Sigmoid colon (tissue), 7 donors: ENCODE results near the gene METTL13. TPM values are rescaled to one million over a fixed set of nuclear protein-coding genes. Genes with fewer than 3 reads are reported as not detected.

ENCODE experiments used
- DNase-seq: peaks from one replicate; pipeline ENCODE4 v3.0.0-alpha.2; 2019
- H3K27ac ChIP-seq, 4 donors: fragments of 200-600 bp; sonication (generic); one replicate each; pipeline ENCODE4 v1.5.1; 2016 to 2019; ENCODE audit warnings: mild to moderate bottlenecking in 1 of 4
- H3K27me3 ChIP-seq, 3 donors: fragments of 200-600 bp; sonication (generic); one replicate each; pipeline ENCODE4 v1.5.1; 2019; ENCODE audit warnings: mild to moderate bottlenecking in 1 of 3
- H3K36me3 ChIP-seq, 4 donors: fragments of 200-600 bp; sonication (generic); one replicate each; pipeline ENCODE4 v1.5.1; 2016 to 2019
- H3K4me1 ChIP-seq, 4 donors: fragments of 200-600 bp; sonication (generic); one replicate each; pipeline ENCODE4 v1.5.1; 2017 to 2019
- H3K4me3 ChIP-seq, 4 donors: fragments of 200-600 bp; sonication (generic); one replicate each; pipeline ENCODE4 v1.5.1; 2017 to 2019; ENCODE audit warnings: mild to moderate bottlenecking in 2 of 4, moderate library complexity in 1 of 4
- H3K9me3 ChIP-seq, 4 donors: fragments of 200-600 bp in 3 of 4; sonication (generic) in 3 of 4; one replicate each; pipeline versions ENCODE4 v1.5.1 to v1.6.1; 2013 to 2019
- EP300 ChIP-seq, 4 donors: sonication (generic); formaldehyde crosslinking; IDR thresholded peaks; one replicate each; pipeline ENCODE4 v1.6.1; 2017; ENCODE audit warnings: antibody characterized with exemption in 4 of 4
- POLR2A ChIP-seq, 2 donors: fragments of 450-650 bp; IDR thresholded peaks; one replicate each; pipeline ENCODE4 v1.6.1; 2016; ENCODE audit warnings: antibody characterized with exemption in 2 of 2, mild to moderate bottlenecking in 2 of 2, moderate library complexity in 2 of 2
- POLR2AphosphoS5 ChIP-seq, 4 donors: sonication (generic); formaldehyde crosslinking; IDR thresholded peaks; one replicate each; pipeline ENCODE4 v1.6.1; 2017; ENCODE audit warnings: antibody characterized with exemption in 4 of 4
- WGBS, 2 donors: extraction: QIAGEN DNeasy Blood & Tissue Kit; methylation state at CpG; one replicate each; pipeline ENCODE4 v1.1.7; 2013; 5-methylcytosine and 5-hydroxymethylcytosine counted together
- intact Hi-C: fragments of 100-400 bp; cut with DNase I; formaldehyde crosslinking; loops from one replicate; pipeline ENCODE4 v1.15.1; 2023
- polyA plus RNA-seq, 3 donors: library from polyadenylated mRNA; stranded (reverse); fragments of 200-250 nt; gene quantifications; one replicate each; pipeline ENCODE4 v1.2.3, GENCODE V29; 2013
- total RNA-seq, 4 donors: library from RNA; depleted of rRNA; stranded (reverse); fragments of >200 nt; gene quantifications; one replicate each; pipeline ENCODE4 v1.1.0, GENCODE V29; 2016
- TF ChIP-seq, protein P1 (sequence below), 4 experiments: fragments of 450-650 bp in 3 of 4; fragments of 200-600 bp in 1 of 4; IDR thresholded peaks; one replicate each; pipeline ENCODE4 v1.5.1; 2016 to 2019; ENCODE audit warnings: antibody characterized with exemption in 4 of 4, mild to moderate bottlenecking in 3 of 4, moderate library complexity in 2 of 4
- donor health status: healthy with polysubstance abuse.
- donor health status: Bipolar disorder and iron deficiency.
- donor health status: healthy.

The METTL13 gene
- total and polyA plus RNA-seq, 7 donors = 8.4 to 29.3 (median 16.1) TPM

DNA sequence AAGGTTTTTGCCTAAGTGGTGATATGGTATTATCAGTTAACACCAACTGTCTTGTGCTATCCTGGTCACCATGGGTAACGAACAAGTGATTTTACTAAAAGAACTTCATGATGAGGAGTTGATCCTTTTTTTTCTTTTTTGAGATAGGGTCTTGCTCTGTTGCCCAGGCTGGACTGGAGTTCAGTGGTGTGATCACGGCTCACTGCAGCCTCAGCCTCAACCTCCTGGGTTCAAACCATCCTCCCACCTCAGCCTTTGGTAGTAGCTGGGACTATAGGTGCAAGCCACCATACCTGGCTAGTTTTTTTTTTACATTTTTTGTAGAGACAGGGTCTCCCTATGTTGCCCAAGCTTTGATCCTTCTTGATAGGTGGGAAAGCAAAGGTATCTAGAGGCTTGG, 5.1 kb downstream of the METTL13 start:
- DNase-seq = no peak
- H3K4me1 ChIP-seq = peaks cover 0 to 41% (median 28%) of the 10 kb centered on the region in 4 donors
- no peak overlapping the region for H3K4me3 ChIP-seq
- WGBS, 2 donors = 92 to 98% methylated on average over 2 of the region's 2 CpGs
- H3K27ac ChIP-seq = no peak overlapping the region
- H3K9me3 ChIP-seq = no peaks in the 10 kb centered on the region
- intact Hi-C loops = no loop called here
- TF ChIP-seq POLR2A (IDR thresholded peaks at IDR 0.05) = no peak
- no peak for TF ChIP-seq POLR2AphosphoS5 (IDR thresholded peaks at IDR 0.05)
- no peak for TF ChIP-seq EP300 (IDR thresholded peaks at IDR 0.05)
- TF ChIP-seq, protein P1, sequence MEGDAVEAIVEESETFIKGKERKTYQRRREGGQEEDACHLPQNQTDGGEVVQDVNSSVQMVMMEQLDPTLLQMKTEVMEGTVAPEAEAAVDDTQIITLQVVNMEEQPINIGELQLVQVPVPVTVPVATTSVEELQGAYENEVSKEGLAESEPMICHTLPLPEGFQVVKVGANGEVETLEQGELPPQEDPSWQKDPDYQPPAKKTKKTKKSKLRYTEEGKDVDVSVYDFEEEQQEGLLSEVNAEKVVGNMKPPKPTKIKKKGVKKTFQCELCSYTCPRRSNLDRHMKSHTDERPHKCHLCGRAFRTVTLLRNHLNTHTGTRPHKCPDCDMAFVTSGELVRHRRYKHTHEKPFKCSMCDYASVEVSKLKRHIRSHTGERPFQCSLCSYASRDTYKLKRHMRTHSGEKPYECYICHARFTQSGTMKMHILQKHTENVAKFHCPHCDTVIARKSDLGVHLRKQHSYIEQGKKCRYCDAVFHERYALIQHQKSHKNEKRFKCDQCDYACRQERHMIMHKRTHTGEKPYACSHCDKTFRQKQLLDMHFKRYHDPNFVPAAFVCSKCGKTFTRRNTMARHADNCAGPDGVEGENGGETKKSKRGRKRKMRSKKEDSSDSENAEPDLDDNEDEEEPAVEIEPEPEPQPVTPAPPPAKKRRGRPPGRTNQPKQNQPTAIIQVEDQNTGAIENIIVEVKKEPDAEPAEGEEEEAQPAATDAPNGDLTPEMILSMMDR (IDR thresholded peaks at IDR 0.05) = no peak
- no peaks in the 10 kb centered on the region for H3K27me3 ChIP-seq
- H3K36me3 ChIP-seq = peaks cover 16 to 80% (median 29%) of the 10 kb centered on the region in 4 donors

DNA sequence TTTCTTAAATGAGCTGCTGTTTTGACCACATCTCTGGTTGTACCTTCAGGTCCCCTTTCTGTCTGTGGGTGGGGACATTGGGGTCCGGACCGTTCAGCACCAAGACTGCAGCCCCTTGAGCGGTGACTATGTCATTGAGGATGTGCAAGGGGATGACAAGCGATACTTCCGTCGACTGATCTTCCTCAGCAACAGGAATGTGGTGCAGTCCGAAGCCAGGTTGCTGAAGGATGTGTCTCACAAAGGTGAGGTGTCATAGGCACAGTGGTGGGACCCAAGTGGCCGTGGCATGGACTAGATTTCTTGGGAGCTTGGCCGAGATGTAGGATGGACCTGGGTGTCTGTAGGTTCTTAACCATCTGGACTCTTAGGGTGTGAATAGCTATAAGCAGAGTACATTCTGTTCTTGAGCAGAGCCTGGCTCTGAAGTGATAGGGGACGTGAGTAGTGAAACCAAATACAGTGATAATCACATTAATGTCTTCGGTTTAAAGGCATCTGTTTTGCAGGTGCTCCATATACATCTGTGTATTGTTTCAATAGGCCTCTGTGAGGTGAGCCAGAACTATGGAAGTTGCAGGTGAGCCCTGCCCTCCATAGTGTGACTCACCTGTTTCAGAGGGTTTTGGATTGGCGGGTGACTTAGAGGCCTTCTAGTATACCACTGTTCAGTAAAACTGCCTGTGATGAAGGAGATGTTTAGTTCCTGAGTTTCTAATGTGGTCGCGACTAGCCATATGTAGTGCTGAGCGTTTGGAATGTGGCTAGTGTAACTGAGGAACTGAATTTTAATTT, 6.4 kb downstream of the METTL13 start:
- no peak overlapping the region for H3K27ac ChIP-seq
- H3K36me3 ChIP-seq = peaks cover 16 to 93% (median 40%) of the 10 kb centered on the region in 4 donors

DNA sequence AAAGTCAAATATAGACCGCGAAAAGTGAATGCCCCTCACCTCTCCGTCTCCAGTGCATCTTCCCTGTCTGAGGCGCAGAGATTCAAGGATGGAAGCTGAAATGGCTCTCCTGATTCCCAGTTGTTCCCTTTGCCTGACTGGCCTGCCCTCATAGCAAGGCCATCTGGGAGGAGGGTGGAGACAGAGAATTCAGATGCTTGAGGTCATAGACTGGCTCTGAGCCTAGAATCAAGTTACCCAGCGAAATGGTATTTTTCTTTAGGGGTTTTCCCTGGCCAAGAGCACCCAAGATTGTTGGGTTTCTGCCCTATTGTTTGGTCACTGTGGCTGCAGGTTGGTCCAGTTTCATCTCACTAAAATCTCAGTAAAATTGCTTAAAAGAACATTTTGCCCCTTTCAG, 7.2 kb downstream of the METTL13 start:
- no peak overlapping the region for H3K27ac ChIP-seq
- H3K9me3 ChIP-seq = no peaks in the 10 kb centered on the region
- peaks cover 0 to 22% (median 13%) of the 10 kb centered on the region in 4 donors for H3K4me1 ChIP-seq
- no peaks in the 10 kb centered on the region for H3K27me3 ChIP-seq
- intact Hi-C loops = no loop called here
- no peak for DNase-seq
- H3K36me3 ChIP-seq = peaks cover 16 to 100% (median 43%) of the 10 kb centered on the region in 4 donors
- TF ChIP-seq EP300 (IDR thresholded peaks at IDR 0.05) (no peak), POLR2A (IDR thresholded peaks at IDR 0.05) (no peak), POLR2AphosphoS5 (IDR thresholded peaks at IDR 0.05) (no peak)
- TF ChIP-seq, protein P1 (IDR thresholded peaks at IDR 0.05) = no peak
- H3K4me3 ChIP-seq = no peak overlapping the region
- 86 to 90% methylated on average over 5 of the region's 5 CpGs for WGBS, 2 donors

More for the DNA sequence above, 6.4 kb downstream of the METTL13 start:
- no peaks in the 10 kb centered on the region for H3K27me3 ChIP-seq
- H3K4me1 ChIP-seq = peaks cover 0 to 29% (median 18%) of the 10 kb centered on the region in 4 donors
- H3K9me3 ChIP-seq = no peaks in the 10 kb centered on the region
- no peak for DNase-seq
- H3K4me3 ChIP-seq = no peak overlapping the region
- 96% methylated on average over 15 of the region's 15 CpGs for WGBS, 2 donors
- TF ChIP-seq POLR2AphosphoS5 (IDR thresholded peaks at IDR 0.05) (no peak), POLR2A (IDR thresholded peaks at IDR 0.05) (no peak), EP300 (IDR thresholded peaks at IDR 0.05) (no peak)
- TF ChIP-seq, protein P1 (IDR thresholded peaks at IDR 0.05) = no peak
- intact Hi-C loops = no loop called here

DNA sequence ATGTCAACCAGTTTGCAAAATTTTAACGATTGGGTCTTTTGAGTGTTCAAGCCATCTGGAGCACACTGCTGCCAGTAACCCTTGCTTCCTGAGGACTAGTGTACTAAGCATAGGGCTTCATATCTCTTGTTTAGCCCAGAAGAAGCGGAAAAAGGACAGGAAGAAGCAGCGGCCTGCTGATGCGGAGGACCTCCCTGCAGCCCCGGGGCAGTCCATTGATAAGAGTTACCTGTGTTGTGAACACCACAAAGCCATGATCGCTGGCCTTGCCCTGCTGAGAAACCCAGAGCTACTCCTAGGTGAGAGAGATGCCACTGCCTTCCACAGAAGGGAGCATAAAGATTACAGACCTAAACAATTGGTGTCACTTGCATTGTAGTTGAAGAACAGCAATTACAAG, 8.9 kb downstream of the METTL13 start:
- Histone ChIP-seq H3K27ac (no peak overlapping the region), H3K27me3 (no peaks in the 10 kb centered on the region), H3K36me3 (peaks cover 16 to 99% (median 51%) of the 10 kb centered on the region in 4 donors), H3K4me3 (no peak overlapping the region), H3K9me3 (no peaks in the 10 kb centered on the region), H3K4me1 (peaks cover 0 to 6% (median 2%) of the 10 kb centered on the region in 4 donors)
- WGBS, 2 donors = 94 to 96% methylated on average over 6 of the region's 6 CpGs
- intact Hi-C loops = no loop called here
- TF ChIP-seq POLR2A (IDR thresholded peaks at IDR 0.05) (no peak), POLR2AphosphoS5 (IDR thresholded peaks at IDR 0.05) (no peak), EP300 (IDR thresholded peaks at IDR 0.05) (no peak)
- TF ChIP-seq, protein P1 (IDR thresholded peaks at IDR 0.05) = no peak
- no peak for DNase-seq
